ENCODE results near the gene YAE1. TPM values are rescaled to one million over a fixed set of nuclear protein-coding genes. Genes with fewer than 3 reads are reported as not detected.

YAE1 gene
- total and polyA plus RNA-seq, 2 of the 13 experiments (the other 11 are each of a cell fraction or from before 2014, with no cell fraction given), result 18.7 to 28.3 TPM

- Histone ChIP-seq H3K4me3 (replicated peaks in 1 of 3; ENCODE audit: insufficient read depth in 1 of 3, low read depth in 2 of 3, low read length in 3 of 3) (no peak overlapping the region), H3K79me2 (ENCODE audit: insufficient read depth, low read length) (no peaks in the 10 kb centered on the region), H4K20me1 (ENCODE audit: insufficient read depth, low read length) (no peaks in the 10 kb centered on the region), H2AFZ (ENCODE audit: low read length) (no peak overlapping the region), H3K36me3 (replicated peaks in 1 of 2; ENCODE audit: control insufficient read depth in 1 of 2, insufficient read depth in 2 of 2, low read length in 2 of 2) (no peaks in the 10 kb centered on the region), H3K4me2 (ENCODE audit: low read depth, low read length) (no peak overlapping the region), H3K9ac (ENCODE audit: insufficient read depth, low read depth, low read length) (no peak overlapping the region), H3K9me3 (ENCODE audit: low read length) (no peaks in the 10 kb centered on the region), H3K27ac (ENCODE audit: extremely low read length, insufficient read depth, low read length) (no peak overlapping the region), H3K27me3 (ENCODE audit: control insufficient read depth in 1 of 2, insufficient read depth in 2 of 2, low read length in 2 of 2) (peaks cover 0 to 10% of the 10 kb centered on the region in 2 experiments; a peak in 1 of 5 replicates), H3K4me1 (ENCODE audit: insufficient read depth, low read length) (peaks cover 33% of the 10 kb centered on the region)
- ChIA-PET POLR2A (no interaction called here), CTCF (ENCODE audit: low intra/inter-chr PET ratio, low total read pairs) (no interaction called here)
- BruUV-seq (replicated peaks), result no TSS peak
- in situ Hi-C loops (cut with HindIII; ENCODE audit: extremely low pct_ligation_motif_present, low pct_unique_long_range_greater_than_20kb) (no loop called here), intact Hi-C loops (cut with micrococcal nuclease; ENCODE audit: unreplicated experiment) (no loop called here)
- no peak for ATAC-seq
- TF ChIP-seq ZNF296 (CRISPR knock-in tag; conservative IDR thresholded peaks at IDR 0.05) (no peak), FOXK2 (IDR thresholded peaks at IDR 0.05) (no peak), ZNF7 (CRISPR knock-in tag; IDR thresholded peaks at IDR 0.05) (no peak), SRSF4 (IDR thresholded peaks at IDR 0.05; ENCODE audit: low read depth, low read length, poor library complexity, severe bottlenecking) (no peak), AGO2 (optimal IDR thresholded peaks at IDR 0.05; ENCODE audit: low read depth, low read length) (no peak), AHR (CRISPR knock-in tag; IDR thresholded peaks at IDR 0.05) (no peak), STAT5B (CRISPR knock-in tag; IDR thresholded peaks at IDR 0.05) (no peak), ARHGAP35 (CRISPR knock-in tag; IDR thresholded peaks at IDR 0.05; ENCODE audit: borderline replicate concordance) (no peak)
- no peak for DNase-seq (ENCODE audit: low spot score)
- WGBS (ENCODE audit: low lambda C conversion rate), result 61% methylated on average over 3 of the region's 3 CpGs
- FAIRE-seq, result no peak
These were observed 30.5 kb upstream of the YAE1 start for GRCh38 chr7:39535720-39536119.

- intact Hi-C loops (cut with micrococcal nuclease; ENCODE audit: unreplicated experiment), result no loop called here
- in situ Hi-C loops (cut with HindIII; ENCODE audit: extremely low pct_ligation_motif_present, low pct_unique_long_range_greater_than_20kb), result no loop called here
These were observed 29.3 kb upstream of the YAE1 start for GRCh38 chr7:39536951-39537350.

More at GRCh38 chr7:39536951-39537350, 29.3 kb upstream of the YAE1 start:
- no peak overlapping the region for H3K9ac ChIP-seq (ENCODE audit: insufficient read depth, low read depth, low read length)
- no peaks in the 10 kb centered on the region for H4K20me1 ChIP-seq (ENCODE audit: insufficient read depth, low read length)
- ChIA-PET POLR2A (no interaction called here), CTCF (ENCODE audit: low intra/inter-chr PET ratio, low total read pairs) (no interaction called here)
- H3K4me1 ChIP-seq (ENCODE audit: insufficient read depth, low read length), result peaks cover 42% of the 10 kb centered on the region
- no peak for ATAC-seq
- no peaks in the 10 kb centered on the region for H3K9me3 ChIP-seq (ENCODE audit: low read length)
- no peak for TF ChIP-seq HOXA7 (CRISPR knock-in tag; IDR thresholded peaks at IDR 0.05)
- peak; percentile 25 for TF ChIP-seq HNRNPK (IDR thresholded peaks at IDR 0.05; ENCODE audit: low read depth, low read length, poor library complexity, severe bottlenecking)
- peaks cover 0 to 10% of the 10 kb centered on the region in 2 experiments; a peak in 1 of 5 replicates for H3K27me3 ChIP-seq (ENCODE audit: control insufficient read depth in 1 of 2, insufficient read depth in 2 of 2, low read length in 2 of 2)
- H3K27ac ChIP-seq (ENCODE audit: extremely low read length, insufficient read depth, low read length), result no peak overlapping the region
- DNase-seq (ENCODE audit: low spot score), result no peak
- H3K4me3 ChIP-seq (replicated peaks in 1 of 3; ENCODE audit: insufficient read depth in 1 of 3, low read depth in 2 of 3, low read length in 3 of 3), result no peak overlapping the region
- no TSS peak for BruUV-seq (replicated peaks)
- no peak overlapping the region for H3K4me2 ChIP-seq (ENCODE audit: low read depth, low read length)
- no peak for FAIRE-seq
- 14% methylated on average over 1 of the region's 1 CpG for WGBS (ENCODE audit: low lambda C conversion rate)
- H3K79me2 ChIP-seq (ENCODE audit: insufficient read depth, low read length), result no peaks in the 10 kb centered on the region
- H2AFZ ChIP-seq (ENCODE audit: low read length), result no peak overlapping the region
- H3K36me3 ChIP-seq (replicated peaks in 1 of 2; ENCODE audit: control insufficient read depth in 1 of 2, insufficient read depth in 2 of 2, low read length in 2 of 2), result no peaks in the 10 kb centered on the region

Measured in HepG2 (cell line).